ENCODE data around the gene LRGUK.

DNA sequence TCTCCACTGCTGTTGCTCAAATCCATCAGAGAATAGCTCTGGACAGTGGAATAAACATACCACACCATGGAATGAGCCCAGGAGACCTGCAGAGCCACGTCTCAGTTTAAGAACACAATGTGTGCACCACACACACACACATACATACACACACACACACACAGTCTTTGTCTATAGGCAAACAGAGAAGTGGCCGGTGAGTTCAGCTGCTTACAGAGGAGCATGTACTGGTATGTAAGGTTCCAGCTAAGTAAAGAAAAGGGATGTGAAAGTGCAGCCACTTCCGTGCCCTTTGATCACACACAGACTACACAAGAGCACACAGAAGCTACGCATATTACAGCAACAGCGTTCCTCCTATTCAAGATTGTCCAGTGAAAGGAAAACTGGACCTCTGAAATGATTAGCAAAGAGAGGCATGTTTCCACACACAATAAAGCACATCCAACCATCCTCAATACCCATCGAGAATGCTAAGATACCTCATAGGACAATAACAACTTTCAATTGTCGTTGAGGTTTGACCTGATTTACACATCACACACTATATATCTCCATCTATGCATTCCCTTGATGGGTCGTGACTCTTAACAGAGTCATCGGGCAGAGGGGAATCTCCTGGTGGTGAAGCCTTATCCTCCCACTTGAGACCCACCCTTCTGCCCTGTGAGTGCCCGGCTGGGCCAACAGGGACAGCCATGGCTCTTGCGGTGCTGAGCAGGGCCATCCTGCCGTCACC is 166.0 kb downstream of the LRGUK start:
- TF ChIP-seq, protein P1, sequence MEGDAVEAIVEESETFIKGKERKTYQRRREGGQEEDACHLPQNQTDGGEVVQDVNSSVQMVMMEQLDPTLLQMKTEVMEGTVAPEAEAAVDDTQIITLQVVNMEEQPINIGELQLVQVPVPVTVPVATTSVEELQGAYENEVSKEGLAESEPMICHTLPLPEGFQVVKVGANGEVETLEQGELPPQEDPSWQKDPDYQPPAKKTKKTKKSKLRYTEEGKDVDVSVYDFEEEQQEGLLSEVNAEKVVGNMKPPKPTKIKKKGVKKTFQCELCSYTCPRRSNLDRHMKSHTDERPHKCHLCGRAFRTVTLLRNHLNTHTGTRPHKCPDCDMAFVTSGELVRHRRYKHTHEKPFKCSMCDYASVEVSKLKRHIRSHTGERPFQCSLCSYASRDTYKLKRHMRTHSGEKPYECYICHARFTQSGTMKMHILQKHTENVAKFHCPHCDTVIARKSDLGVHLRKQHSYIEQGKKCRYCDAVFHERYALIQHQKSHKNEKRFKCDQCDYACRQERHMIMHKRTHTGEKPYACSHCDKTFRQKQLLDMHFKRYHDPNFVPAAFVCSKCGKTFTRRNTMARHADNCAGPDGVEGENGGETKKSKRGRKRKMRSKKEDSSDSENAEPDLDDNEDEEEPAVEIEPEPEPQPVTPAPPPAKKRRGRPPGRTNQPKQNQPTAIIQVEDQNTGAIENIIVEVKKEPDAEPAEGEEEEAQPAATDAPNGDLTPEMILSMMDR (conservative IDR thresholded peaks at IDR 0.05): no peak
- TF ChIP-seq ZFX (IDR thresholded peaks at IDR 0.05): no peak

Data from C4-2B (cell line).